Measurements from ENCODE around the gene SPINK7.

Gene SPINK7

GRCh38 chr5:148343046-148343407, 30.8 kb downstream of the SPINK7 start:
- Histone ChIP-seq H3K4me2 (ENCODE audit: low read depth, low read length) (no peak overlapping the region), H3K4me1 (ENCODE audit: low read length) (no peaks in the 10 kb centered on the region), H3K9me2 (replicated peaks; ENCODE audit: insufficient read depth, low read length) (no peaks in the 10 kb centered on the region), H3K36me3 (replicated peaks; ENCODE audit: insufficient read depth, low read length) (no peaks in the 10 kb centered on the region), H3K9me3 (replicated peaks; ENCODE audit: insufficient read depth, low read length) (no peaks in the 10 kb centered on the region), H4K20me1 (ENCODE audit: insufficient read depth, low read length) (no peaks in the 10 kb centered on the region), H3K27me3 (replicated peaks; ENCODE audit: insufficient read depth, low read length) (no peaks in the 10 kb centered on the region), H2AFZ (ENCODE audit: low read length) (no peak overlapping the region), H3K79me2 (ENCODE audit: low read length) (no peaks in the 10 kb centered on the region), H3K4me3 (ENCODE audit: low read length) (no peak overlapping the region), H3F3A (ENCODE audit: insufficient read depth, low read length) (no peaks in the 10 kb centered on the region), H3K9ac (ENCODE audit: low read length) (no peak overlapping the region), H3K27ac (ENCODE audit: low read length) (no peak overlapping the region)
- DNase-seq = no peak
- no peak for TF ChIP-seq CTCF (IDR thresholded peaks at IDR 0.05; ENCODE audit: low read length)
- no peak for TF ChIP-seq EZH2 (optimal IDR thresholded peaks at IDR 0.05; ENCODE audit: low read depth, low read length)
- no peak for TF ChIP-seq EZH2phosphoT487 (IDR thresholded peaks at IDR 0.05; ENCODE audit: low read length)

GRCh38 chr5:148343603-148344487, 31.6 kb downstream of the SPINK7 start:
- Histone ChIP-seq H3K9me3 (replicated peaks; ENCODE audit: insufficient read depth, low read length) (no peaks in the 10 kb centered on the region), H3K4me2 (ENCODE audit: low read depth, low read length) (no peak overlapping the region), H3K27ac (ENCODE audit: low read length) (no peak overlapping the region), H3K27me3 (replicated peaks; ENCODE audit: insufficient read depth, low read length) (no peaks in the 10 kb centered on the region), H2AFZ (ENCODE audit: low read length) (no peak overlapping the region), H3K4me1 (ENCODE audit: low read length) (no peaks in the 10 kb centered on the region), H3F3A (ENCODE audit: insufficient read depth, low read length) (no peaks in the 10 kb centered on the region), H3K36me3 (replicated peaks; ENCODE audit: insufficient read depth, low read length) (no peaks in the 10 kb centered on the region), H4K20me1 (ENCODE audit: insufficient read depth, low read length) (no peaks in the 10 kb centered on the region), H3K79me2 (ENCODE audit: low read length) (no peaks in the 10 kb centered on the region), H3K9ac (ENCODE audit: low read length) (no peak overlapping the region), H3K9me2 (replicated peaks; ENCODE audit: insufficient read depth, low read length) (no peaks in the 10 kb centered on the region), H3K4me3 (ENCODE audit: low read length) (no peak overlapping the region)
- TF ChIP-seq CTCF (IDR thresholded peaks at IDR 0.05; ENCODE audit: low read length) = no peak
- no peak for TF ChIP-seq EZH2phosphoT487 (IDR thresholded peaks at IDR 0.05; ENCODE audit: low read length)
- TF ChIP-seq EZH2 (optimal IDR thresholded peaks at IDR 0.05; ENCODE audit: low read depth, low read length) = no peak
- DNase-seq = no peak

GRCh38 chr5:148347706-148348105, 35.5 kb downstream of the SPINK7 start:
- Histone ChIP-seq H3K4me1 (ENCODE audit: low read length) (no peaks in the 10 kb centered on the region), H2AFZ (ENCODE audit: low read length) (no peak overlapping the region), H3K9me3 (replicated peaks; ENCODE audit: insufficient read depth, low read length) (no peaks in the 10 kb centered on the region), H4K20me1 (ENCODE audit: insufficient read depth, low read length) (no peaks in the 10 kb centered on the region), H3K79me2 (ENCODE audit: low read length) (no peaks in the 10 kb centered on the region), H3K36me3 (replicated peaks; ENCODE audit: insufficient read depth, low read length) (no peaks in the 10 kb centered on the region), H3K4me3 (ENCODE audit: low read length) (no peak overlapping the region), H3F3A (ENCODE audit: insufficient read depth, low read length) (no peaks in the 10 kb centered on the region), H3K27me3 (replicated peaks; ENCODE audit: insufficient read depth, low read length) (no peaks in the 10 kb centered on the region), H3K9me2 (replicated peaks; ENCODE audit: insufficient read depth, low read length) (no peaks in the 10 kb centered on the region), H3K4me2 (ENCODE audit: low read depth, low read length) (no peak overlapping the region), H3K9ac (ENCODE audit: low read length) (no peak overlapping the region), H3K27ac (ENCODE audit: low read length) (no peak overlapping the region)
- DNase-seq = no peak
- TF ChIP-seq CTCF (IDR thresholded peaks at IDR 0.05; ENCODE audit: low read length) (no peak), EZH2 (optimal IDR thresholded peaks at IDR 0.05; ENCODE audit: low read depth, low read length) (no peak), EZH2phosphoT487 (IDR thresholded peaks at IDR 0.05; ENCODE audit: low read length) (no peak)
